ENCODE measurements around the gene CCR4.
"Not testable (repeated sequence)": the region's sequence is repeated elsewhere in the genome, so short reads cannot be mapped to it uniquely, and the experiment has no call there.

GRCh38 chr3:32902887-32903371, 48.5 kb upstream of the CCR4 start:
- TF ChIP-seq TAF1 (IDR thresholded peaks at IDR 0.05; ENCODE audit: low read depth, low read length); POLR2A (IDR thresholded peaks at IDR 0.05; ENCODE audit: low read depth, low read length); POLR2AphosphoS5 (IDR thresholded peaks at IDR 0.05; ENCODE audit: low read depth, low read length); SPI1 (IDR thresholded peaks at IDR 0.05; ENCODE audit: low read depth, low read length); POU2F2 (IDR thresholded peaks at IDR 0.05; ENCODE audit: low read depth, low read length); PAX5 (IDR thresholded peaks at IDR 0.05; ENCODE audit: insufficient read depth, low read length, severe bottlenecking): not testable (repeated sequence)

All from GM12891 (cell line).